Upper lobe of left lung (tissue), 6 donors: ENCODE data around the gene GPRASP2. TPM values are rescaled to one million over a fixed set of nuclear protein-coding genes. Genes with fewer than 3 reads are reported as not detected.

Source experiments
- ATAC-seq, 2 donors: fragments of 200-7000 bp; cut with Tn5 transposase; one replicate each; pipeline ENCODE4 v1.9.1; 2022; ENCODE audit warnings: mild to moderate bottlenecking in 2 of 2, moderate library complexity in 2 of 2; ENCODE audit not compliant: low FRiP score in 2 of 2
- DNase-seq, 2 donors: peaks; one replicate each; pipeline ENCODE4 v3.0.0-alpha.2; 2019 to 2020
- H3K27ac ChIP-seq, 4 donors: fragments of 200-600 bp; sonication (generic); one replicate each; pipeline ENCODE4 v1.5.1; 2016 to 2019
- H3K27me3 ChIP-seq, 4 donors: fragments of 200-600 bp; sonication (generic); one replicate each; pipeline ENCODE4 v1.5.1; 2017 to 2019
- H3K36me3 ChIP-seq, 4 donors: fragments of 200-600 bp; sonication (generic); one replicate each; pipeline ENCODE4 v1.5.1; 2016 to 2019
- H3K4me1 ChIP-seq, 4 donors: fragments of 200-600 bp; sonication (generic); one replicate each; pipeline ENCODE4 v1.5.1; 2018 to 2019
- H3K4me3 ChIP-seq, 4 donors: fragments of 200-600 bp; sonication (generic); one replicate each; pipeline ENCODE4 v1.5.1; 2017 to 2019; ENCODE audit warnings: mild to moderate bottlenecking in 2 of 4, moderate library complexity in 1 of 4
- H3K9me3 ChIP-seq, 4 donors: fragments of 200-600 bp; sonication (generic); one replicate each; pipeline ENCODE4 v1.5.1; 2018 to 2019
- CTCF ChIP-seq, 6 experiments: fragments of 450-650 bp in 4 of 6; fragments of 200-600 bp in 2 of 6; sonication (generic) in 2 of 6; IDR thresholded peaks; one replicate each; pipeline ENCODE4 v1.5.1; 2016 to 2019; ENCODE audit warnings: antibody characterized with exemption in 6 of 6
- EP300 ChIP-seq, 4 donors: sonication (generic); formaldehyde crosslinking; IDR thresholded peaks; one replicate each; pipeline ENCODE4 v1.5.1; 2017; ENCODE audit warnings: antibody characterized with exemption in 4 of 4, control low read depth in 2 of 4
- POLR2A ChIP-seq, 4 donors: fragments of 450-650 bp; IDR thresholded peaks; one replicate each; pipeline ENCODE4 v1.5.1; 2016 to 2017; ENCODE audit warnings: antibody characterized with exemption in 4 of 4, mild to moderate bottlenecking in 2 of 4
- POLR2AphosphoS5 ChIP-seq, 2 donors: sonication (generic); formaldehyde crosslinking; IDR thresholded peaks; one replicate each; pipeline ENCODE4 v1.5.1; 2017; ENCODE audit warnings: antibody characterized with exemption in 2 of 2
- WGBS, 2 donors: methylation state at CpG; one replicate each; pipeline ENCODE4 v1.1.5; 2017 to 2018; 5-methylcytosine and 5-hydroxymethylcytosine counted together
- total RNA-seq, 6 donors: library from RNA; depleted of rRNA in 4 of 6; stranded (reverse); fragments of >200 nt in 4 of 6; gene quantifications; one replicate each; pipeline versions ENCODE4 v1.1.0 to v1.2.1, GENCODE V29; 2016 to 2021
- donor health status: DM: no; HTN: no; CAD: no; lungs with moderate emphysema.
- donor health status: DM: no; HTN: yes; CAD: no; lungs with severe emphysema.

The GPRASP2 gene
- total RNA-seq, 6 donors from 2014 or later = 3.3 to 9.1 (median 5.6) TPM

- peaks cover 0 to 3% (median 0%) of the 10 kb centered on the region in 4 donors for H3K9me3 ChIP-seq
- ATAC-seq (no peak), DNase-seq (no peak)
- peak overlapping the region in 1 of 4 donors; percentile 84 for H3K27ac ChIP-seq
- peaks cover 0 to 10% (median 0%) of the 10 kb centered on the region in 4 donors for H3K27me3 ChIP-seq
- no peak for TF ChIP-seq POLR2A (IDR thresholded peaks at IDR 0.05)
- TF ChIP-seq EP300 (IDR thresholded peaks at IDR 0.05) = no peak
- TF ChIP-seq POLR2AphosphoS5 (IDR thresholded peaks at IDR 0.05) = no peak
- no peak for TF ChIP-seq CTCF (IDR thresholded peaks at IDR 0.05)
- H3K4me1 ChIP-seq = peaks cover 0 to 3% (median 0%) of the 10 kb centered on the region in 4 donors
- no peaks in the 10 kb centered on the region for H3K36me3 ChIP-seq
- WGBS, 2 donors = 39 to 80% methylated on average over 1 to 19 of the region's 19 CpGs
- H3K4me3 ChIP-seq = peak overlapping the region; percentile 38 to 70 (median 58)
Measured at GRCh38 chrX:102711872-102712215, 404 bp upstream of the GPRASP2 start.

GRCh38 chrX:102712981-102713625, 855 bp downstream of the GPRASP2 start:
- H3K27me3 ChIP-seq = peaks cover 0 to 10% (median 0%) of the 10 kb centered on the region in 4 donors
- ATAC-seq = peak; percentile 65 to 90
- H3K27ac ChIP-seq = peak overlapping the region; percentile 70 to 87 (median 77)
- H3K4me3 ChIP-seq = peak overlapping the region; percentile 38 to 70 (median 58)
- peak in 1 of 2 donors; percentile 36 for DNase-seq
- 11 to 34% methylated on average over 5 to 21 of the region's 23 CpGs for WGBS, 2 donors
- H3K36me3 ChIP-seq = no peaks in the 10 kb centered on the region
- peaks cover 0 to 3% (median 0%) of the 10 kb centered on the region in 4 donors for H3K9me3 ChIP-seq
- no peak for TF ChIP-seq EP300 (IDR thresholded peaks at IDR 0.05)
- TF ChIP-seq CTCF (IDR thresholded peaks at IDR 0.05) = peak; percentile 30 to 68 (median 47)
- peak in 1 of 2 donors; percentile 6 for TF ChIP-seq POLR2AphosphoS5 (IDR thresholded peaks at IDR 0.05)
- H3K4me1 ChIP-seq = peaks cover 0 to 3% (median 0%) of the 10 kb centered on the region in 4 donors

GRCh38 chrX:102714994-102715393, 2.7 kb downstream of the GPRASP2 start:
- no peak overlapping the region for H3K27ac ChIP-seq
- H3K27me3 ChIP-seq = peaks cover 0 to 10% (median 0%) of the 10 kb centered on the region in 4 donors
- no peak for TF ChIP-seq CTCF (IDR thresholded peaks at IDR 0.05)
- TF ChIP-seq POLR2A (IDR thresholded peaks at IDR 0.05) = no peak
- peaks cover 0 to 3% (median 0%) of the 10 kb centered on the region in 4 donors for H3K4me1 ChIP-seq
- WGBS, 2 donors = 77 to 100% methylated on average over 3 to 6 of the region's 6 CpGs
- no peak for ATAC-seq
- H3K4me3 ChIP-seq = no peak overlapping the region
- H3K9me3 ChIP-seq = peaks cover 0 to 3% (median 0%) of the 10 kb centered on the region in 4 donors
- DNase-seq = no peak
- no peaks in the 10 kb centered on the region for H3K36me3 ChIP-seq

GRCh38 chrX:102715967-102716366, 3.7 kb downstream of the GPRASP2 start:
- WGBS, 2 donors = 94 to 100% methylated on average over 3 to 5 of the region's 5 CpGs
- H3K9me3 ChIP-seq = peaks cover 0 to 3% (median 0%) of the 10 kb centered on the region in 4 donors
- ATAC-seq = no peak

More at GRCh38 chrX:102715967-102716366, 3.7 kb downstream of the GPRASP2 start:
- H3K4me1 ChIP-seq = peaks cover 0 to 3% (median 0%) of the 10 kb centered on the region in 4 donors
- no peak for TF ChIP-seq POLR2A (IDR thresholded peaks at IDR 0.05)
- no peak for TF ChIP-seq POLR2AphosphoS5 (IDR thresholded peaks at IDR 0.05)
- TF ChIP-seq CTCF (IDR thresholded peaks at IDR 0.05) = no peak
- no peak for TF ChIP-seq EP300 (IDR thresholded peaks at IDR 0.05)
- H3K27me3 ChIP-seq = peaks cover 0 to 10% (median 0%) of the 10 kb centered on the region in 4 donors
- no peak overlapping the region for H3K27ac ChIP-seq
- H3K36me3 ChIP-seq = no peaks in the 10 kb centered on the region
- DNase-seq = no peak
- H3K4me3 ChIP-seq = no peak overlapping the region
